WTC11 (cell line): ENCODE results near the gene RHEB. TPM values are rescaled to one million over a fixed set of nuclear protein-coding genes. Genes with fewer than 3 reads are reported as not detected.

Experiments used
- ATAC-seq: fragments of 200-7000 bp; cut with Tn5 transposase; 2 replicates; pipeline ENCODE4 v1.10.0; 2021; ENCODE audit warnings: mild to moderate bottlenecking, moderate library complexity
- CTCF ChIA-PET: fragments of 300-600 bp; sonication (Branson Sonifier 250); formaldehyde crosslinking; loops from one replicate; lab custom pipeline; 2021; ENCODE audit warnings: antibody characterized with exemption; lab: Charles Lee
- POLR2A ChIA-PET: fragments of 350-600 bp; sonication (Branson Sonifier 250); formaldehyde crosslinking; loops from one replicate; lab custom pipeline; 2021; ENCODE audit warnings: antibody characterized with exemption; lab: Charles Lee
- DNase-seq: peaks from one replicate; pipeline ENCODE4 v3.0.0; 2021; ENCODE audit warnings: low spot score
- H3K27ac Mint-ChIP-seq: 2 replicates; pipeline ENCODE4 v1.8.0; 2021; ENCODE audit warnings: mixed read lengths
- H3K27me3 Mint-ChIP-seq: 2 replicates; pipeline ENCODE4 v1.8.0; 2021; ENCODE audit warnings: low read depth, mild to moderate bottlenecking, moderate library complexity, mixed read lengths
- H3K36me3 Mint-ChIP-seq: 2 replicates; pipeline ENCODE4 v1.8.0; 2021; ENCODE audit warnings: mixed read lengths
- H3K4me1 Mint-ChIP-seq: 2 replicates; pipeline ENCODE4 v1.8.0; 2022; ENCODE audit warnings: mixed read lengths
- H3K4me3 Mint-ChIP-seq: 2 replicates; pipeline ENCODE4 v1.8.0; 2021; ENCODE audit warnings: mild to moderate bottlenecking, moderate library complexity, mixed read lengths
- H3K9me3 Mint-ChIP-seq: 2 replicates; pipeline ENCODE4 v1.8.0; 2021; ENCODE audit warnings: mixed read lengths
- CREB1 ChIP-seq: sonication (generic); formaldehyde crosslinking; IDR thresholded peaks from 2 replicates; pipeline ENCODE4 v1.8.0; 2023; ENCODE audit warnings: mild to moderate bottlenecking, missing genetic modification reagents
- E2F1 ChIP-seq: sonication (generic); formaldehyde crosslinking; IDR thresholded peaks from 2 replicates; pipeline ENCODE4 v1.8.0; 2022; ENCODE audit warnings: mild to moderate bottlenecking, missing genetic modification reagents
- ELF4 ChIP-seq: sonication (generic); formaldehyde crosslinking; IDR thresholded peaks from 2 replicates; pipeline ENCODE4 v1.8.1; 2022; ENCODE audit warnings: low read depth, mild to moderate bottlenecking, moderate library complexity, missing genetic modification reagents
- GABPB1 ChIP-seq: sonication (generic); formaldehyde crosslinking; IDR thresholded peaks from 2 replicates; pipeline ENCODE4 v1.8.1; 2023; ENCODE audit warnings: mild to moderate bottlenecking, missing genetic modification reagents
- HMGA2 ChIP-seq: fragments of 250-450 bp; sonication (Bioruptor Pico); IDR thresholded peaks from 2 replicates; pipeline ENCODE4 v1.4.0; 2021; ENCODE audit warnings: mild to moderate bottlenecking, moderate library complexity
- JUN ChIP-seq: sonication (generic); formaldehyde crosslinking; IDR thresholded peaks from 2 replicates; pipeline ENCODE4 v1.8.0; 2023; ENCODE audit warnings: mild to moderate bottlenecking, missing genetic modification reagents
- NFE2L1 ChIP-seq: sonication (generic); formaldehyde crosslinking; IDR thresholded peaks from 2 replicates; pipeline ENCODE4 v1.8.1; 2023; ENCODE audit warnings: missing genetic modification reagents
- NR1H2 ChIP-seq: sonication (generic); formaldehyde crosslinking; IDR thresholded peaks from 2 replicates; pipeline ENCODE4 v1.9.0; 2021; ENCODE audit warnings: mild to moderate bottlenecking, moderate library complexity, missing genetic modification reagents
- NR3C1 ChIP-seq: sonication (generic); formaldehyde crosslinking; conservative IDR thresholded peaks from 2 replicates; pipeline ENCODE4 v1.8.1; 2023; ENCODE audit warnings: low read depth, mild to moderate bottlenecking, missing genetic modification reagents
- RELA ChIP-seq: sonication (generic); formaldehyde crosslinking; IDR thresholded peaks from 2 replicates; pipeline ENCODE4 v1.8.1; 2022; ENCODE audit warnings: missing genetic modification reagents, mild to moderate bottlenecking, borderline replicate concordance
- RORB ChIP-seq: fragments of 250-450 bp; sonication (Bioruptor Pico); IDR thresholded peaks from 2 replicates; pipeline ENCODE4 v1.9.0; 2021; ENCODE audit warnings: mild to moderate bottlenecking
- SMAD4 ChIP-seq: sonication (generic); formaldehyde crosslinking; IDR thresholded peaks from 2 replicates; pipeline ENCODE4 v1.8.0; 2022; ENCODE audit warnings: mild to moderate bottlenecking, missing genetic modification reagents
- STAT6 ChIP-seq: sonication (generic); formaldehyde crosslinking; conservative IDR thresholded peaks from 2 replicates; pipeline ENCODE4 v1.8.1; 2023; ENCODE audit warnings: mild to moderate bottlenecking, low read depth, missing genetic modification reagents, moderate library complexity
- TEAD1 ChIP-seq: sonication (generic); formaldehyde crosslinking; IDR thresholded peaks from 2 replicates; pipeline ENCODE4 v1.8.0; 2022; ENCODE audit warnings: mild to moderate bottlenecking, missing genetic modification reagents
- TEAD4 ChIP-seq: sonication (generic); formaldehyde crosslinking; IDR thresholded peaks from 2 replicates; pipeline ENCODE4 v1.8.0; 2022; ENCODE audit warnings: mild to moderate bottlenecking, missing genetic modification reagents
- ZBTB43 ChIP-seq: sonication (generic); formaldehyde crosslinking; IDR thresholded peaks from 2 replicates; pipeline ENCODE4 v1.8.1; 2023; ENCODE audit warnings: mild to moderate bottlenecking, missing genetic modification reagents
- ZNF396 ChIP-seq: fragments of 250-450 bp; sonication (Bioruptor Pico); IDR thresholded peaks from 2 replicates; pipeline ENCODE4 v1.8.0; 2021; ENCODE audit warnings: mild to moderate bottlenecking, moderate library complexity, borderline replicate concordance
- ZNF671 ChIP-seq: fragments of 250-450 bp; sonication (Bioruptor Pico); IDR thresholded peaks from 2 replicates; pipeline ENCODE4 v1.8.0; 2021; ENCODE audit warnings: mild to moderate bottlenecking
- total RNA-seq: library from RNA; stranded (reverse); gene quantifications from 3 replicates; pipeline ENCODE4 v1.2.3, GENCODE V29; 2021
- TF ChIP-seq, protein P1 (sequence below): sonication (generic); formaldehyde crosslinking; IDR thresholded peaks from 2 replicates; pipeline ENCODE4 v1.8.0; 2022; ENCODE audit warnings: mild to moderate bottlenecking, missing genetic modification reagents
- TF ChIP-seq, protein P2 (sequence below): sonication (generic); formaldehyde crosslinking; IDR thresholded peaks from 2 replicates; pipeline ENCODE4 v1.8.0; 2022; ENCODE audit warnings: mild to moderate bottlenecking, missing genetic modification reagents

RHEB gene
- total RNA-seq, 1 experiment from 2014 or later, result 133 TPM

GRCh38 chr7:151506901-151507382, 12.8 kb downstream of the RHEB start (continued):
- TF ChIP-seq STAT6 (CRISPR knock-in tag), result no peak
- TF ChIP-seq SMAD4, result no peak
- TF ChIP-seq, all 79 proteins: peak for 0

- Mint-ChIP-seq H3K9me3 (no peaks in the 10 kb centered on the region), H3K27ac (no peak overlapping the region), H3K36me3 (no peaks in the 10 kb centered on the region), H3K4me3 (no peak overlapping the region), H3K4me1 (peaks cover 89% of the 10 kb centered on the region)
- ATAC-seq, result no peak
- no peak for DNase-seq
- ChIA-PET POLR2A (interaction anchor here (0.7 kb wide), 1 partner anchor 48 kb away, joined by 3 read pairs; no protein-coding TSS in a partner anchor), CTCF (interaction anchor here (1.1 to 3.5 kb wide), 3 partner anchors 8 to 126 kb away, joined by 4 to 23 read pairs (median 6); no protein-coding TSS in a partner anchor)
- TF ChIP-seq ZNF671 (CRISPR knock-in tag) (no peak), RORB (CRISPR knock-in tag) (no peak), CREB1 (CRISPR knock-in tag) (no peak), TEAD4 (CRISPR knock-in tag) (no peak), HMGA2 (CRISPR knock-in tag) (no peak), ZBTB43 (CRISPR knock-in tag) (no peak), E2F1 (CRISPR knock-in tag) (no peak), NFE2L1 (CRISPR knock-in tag) (no peak), NR3C1 (CRISPR knock-in tag) (no peak), ELF4 (CRISPR knock-in tag) (no peak), NR1H2 (CRISPR knock-in tag) (no peak)
- TF ChIP-seq, protein P1, sequence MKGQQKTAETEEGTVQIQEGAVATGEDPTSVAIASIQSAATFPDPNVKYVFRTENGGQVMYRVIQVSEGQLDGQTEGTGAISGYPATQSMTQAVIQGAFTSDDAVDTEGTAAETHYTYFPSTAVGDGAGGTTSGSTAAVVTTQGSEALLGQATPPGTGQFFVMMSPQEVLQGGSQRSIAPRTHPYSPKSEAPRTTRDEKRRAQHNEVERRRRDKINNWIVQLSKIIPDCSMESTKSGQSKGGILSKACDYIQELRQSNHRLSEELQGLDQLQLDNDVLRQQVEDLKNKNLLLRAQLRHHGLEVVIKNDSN (CRISPR knock-in tag), result no peak
- TF ChIP-seq, all 79 proteins: peak for 0
- H3K27me3 Mint-ChIP-seq, result no peaks in the 10 kb centered on the region
Observed at GRCh38 chr7:151505836-151506468, 13.7 kb downstream of the RHEB start.

GRCh38 chr7:151505433-151505832, 14.3 kb downstream of the RHEB start:
- no peaks in the 10 kb centered on the region for H3K27me3 Mint-ChIP-seq
- H3K9me3 Mint-ChIP-seq, result no peaks in the 10 kb centered on the region
- H3K27ac Mint-ChIP-seq, result no peak overlapping the region
- no peaks in the 10 kb centered on the region for H3K36me3 Mint-ChIP-seq
- POLR2A ChIA-PET, result interaction anchor here (0.7 kb wide), 1 partner anchor 48 kb away, joined by 3 read pairs; no protein-coding TSS in a partner anchor
- DNase-seq, result no peak
- TF ChIP-seq GABPB1 (no peak), TEAD1 (CRISPR knock-in tag) (no peak), RELA (CRISPR knock-in tag) (no peak), ZNF671 (CRISPR knock-in tag) (no peak), ZNF396 (CRISPR knock-in tag) (no peak), JUN (no peak)
- TF ChIP-seq, protein P2, sequence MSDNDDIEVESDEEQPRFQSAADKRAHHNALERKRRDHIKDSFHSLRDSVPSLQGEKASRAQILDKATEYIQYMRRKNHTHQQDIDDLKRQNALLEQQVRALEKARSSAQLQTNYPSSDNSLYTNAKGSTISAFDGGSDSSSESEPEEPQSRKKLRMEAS (CRISPR knock-in tag), result no peak
- TF ChIP-seq, all 79 proteins: peak for 0
- CTCF ChIA-PET, result interaction anchor here (0.9 kb wide), 1 partner anchor 56 kb away, joined by 4 read pairs; no protein-coding TSS in a partner anchor
- H3K4me3 Mint-ChIP-seq, result no peak overlapping the region
- no peak for ATAC-seq
- peaks cover 89% of the 10 kb centered on the region for H3K4me1 Mint-ChIP-seq
